ENCODE measurements around the gene RIBC1. TPM values are rescaled to one million over a fixed set of nuclear protein-coding genes. Genes with fewer than 3 reads are reported as not detected.
A peak's percentile ranks its signal among the peaks of the same experiment; 100 is the strongest.

RIBC1 gene
- total RNA-seq: 1.2 to 2.0 TPM (median 1.7 TPM) in 3 replicates

DNA sequence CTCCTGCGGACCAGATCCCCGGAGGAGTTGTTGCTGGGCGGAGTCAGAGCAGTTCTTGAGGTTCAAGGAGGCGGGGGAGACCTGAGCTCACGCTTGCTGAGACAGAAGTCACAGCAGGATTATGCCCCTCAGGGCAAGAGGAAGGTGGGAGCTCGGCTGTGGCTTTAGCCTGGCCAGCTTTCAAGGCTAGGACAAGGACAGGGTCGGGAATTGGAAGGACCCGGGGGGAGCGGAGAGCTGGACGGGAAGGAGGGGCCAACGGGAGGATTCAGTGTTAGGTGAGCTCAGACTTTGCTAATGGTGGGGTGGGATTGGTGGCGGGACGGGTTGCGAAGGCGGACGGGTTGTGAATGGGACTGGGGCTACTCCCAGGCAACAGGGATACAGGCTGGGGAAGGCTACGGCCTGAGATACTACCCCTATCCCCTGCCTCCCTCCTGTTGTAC is at the start of gene RIBC1:
TSS of gene RIBC1 (plus strand) at position 13 of the 446 bp plus-strand sequence. CDS start 3,404 bp downstream, outside the sequence.
- Mint-ChIP-seq H3K4me1 (peaks cover 14% of the 10 kb centered on the region), H3K27me3 (ENCODE audit: low read depth) (no peaks in the 10 kb centered on the region), H3K36me3 (peaks cover 1% of the 10 kb centered on the region), H3K9me3 (peaks cover 13% of the 10 kb centered on the region), H3K27ac (peak within 1 kb of the TSS; percentile 100), H3K4me3 (peak within 1 kb of the TSS; percentile 100)
- TF ChIP-seq, protein P1, sequence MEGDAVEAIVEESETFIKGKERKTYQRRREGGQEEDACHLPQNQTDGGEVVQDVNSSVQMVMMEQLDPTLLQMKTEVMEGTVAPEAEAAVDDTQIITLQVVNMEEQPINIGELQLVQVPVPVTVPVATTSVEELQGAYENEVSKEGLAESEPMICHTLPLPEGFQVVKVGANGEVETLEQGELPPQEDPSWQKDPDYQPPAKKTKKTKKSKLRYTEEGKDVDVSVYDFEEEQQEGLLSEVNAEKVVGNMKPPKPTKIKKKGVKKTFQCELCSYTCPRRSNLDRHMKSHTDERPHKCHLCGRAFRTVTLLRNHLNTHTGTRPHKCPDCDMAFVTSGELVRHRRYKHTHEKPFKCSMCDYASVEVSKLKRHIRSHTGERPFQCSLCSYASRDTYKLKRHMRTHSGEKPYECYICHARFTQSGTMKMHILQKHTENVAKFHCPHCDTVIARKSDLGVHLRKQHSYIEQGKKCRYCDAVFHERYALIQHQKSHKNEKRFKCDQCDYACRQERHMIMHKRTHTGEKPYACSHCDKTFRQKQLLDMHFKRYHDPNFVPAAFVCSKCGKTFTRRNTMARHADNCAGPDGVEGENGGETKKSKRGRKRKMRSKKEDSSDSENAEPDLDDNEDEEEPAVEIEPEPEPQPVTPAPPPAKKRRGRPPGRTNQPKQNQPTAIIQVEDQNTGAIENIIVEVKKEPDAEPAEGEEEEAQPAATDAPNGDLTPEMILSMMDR (IDR thresholded peaks at IDR 0.05; ENCODE audit: unreplicated experiment): no peak
- no peak for DNase-seq (ENCODE audit: low spot score in 2 of 2, unreplicated experiment in 2 of 2)

DNA sequence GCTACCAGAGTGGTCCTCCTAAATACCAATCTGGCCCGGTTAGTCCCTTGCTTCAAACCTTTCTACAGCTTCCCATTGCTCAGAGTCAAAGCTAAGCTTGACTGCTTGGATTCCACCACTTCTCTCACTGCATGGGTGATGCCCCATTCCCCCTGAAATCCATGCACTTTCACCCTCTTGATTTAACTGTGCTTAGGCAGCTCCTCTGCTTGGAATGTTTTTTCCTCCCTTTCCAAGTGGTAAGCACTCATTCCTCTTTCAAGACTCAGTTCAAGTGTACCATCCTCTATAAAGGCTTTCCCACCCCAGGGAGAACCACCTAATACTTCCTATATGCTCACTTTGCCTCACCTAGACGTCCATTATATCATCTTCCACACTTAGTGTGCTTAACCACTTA is 49.4 kb upstream of the RIBC1 start:
- TF ChIP-seq, protein P1 (IDR thresholded peaks at IDR 0.05; ENCODE audit: unreplicated experiment): no peak
- Mint-ChIP-seq H3K27me3 (ENCODE audit: low read depth) (no peaks in the 10 kb centered on the region), H3K36me3 (peaks cover 9% of the 10 kb centered on the region), H3K4me1 (no peaks in the 10 kb centered on the region), H3K27ac (no peak overlapping the region), H3K9me3 (peaks cover 43% of the 10 kb centered on the region), H3K4me3 (no peak overlapping the region)
- no peak for DNase-seq (ENCODE audit: low spot score in 2 of 2, unreplicated experiment in 2 of 2)

DNA sequence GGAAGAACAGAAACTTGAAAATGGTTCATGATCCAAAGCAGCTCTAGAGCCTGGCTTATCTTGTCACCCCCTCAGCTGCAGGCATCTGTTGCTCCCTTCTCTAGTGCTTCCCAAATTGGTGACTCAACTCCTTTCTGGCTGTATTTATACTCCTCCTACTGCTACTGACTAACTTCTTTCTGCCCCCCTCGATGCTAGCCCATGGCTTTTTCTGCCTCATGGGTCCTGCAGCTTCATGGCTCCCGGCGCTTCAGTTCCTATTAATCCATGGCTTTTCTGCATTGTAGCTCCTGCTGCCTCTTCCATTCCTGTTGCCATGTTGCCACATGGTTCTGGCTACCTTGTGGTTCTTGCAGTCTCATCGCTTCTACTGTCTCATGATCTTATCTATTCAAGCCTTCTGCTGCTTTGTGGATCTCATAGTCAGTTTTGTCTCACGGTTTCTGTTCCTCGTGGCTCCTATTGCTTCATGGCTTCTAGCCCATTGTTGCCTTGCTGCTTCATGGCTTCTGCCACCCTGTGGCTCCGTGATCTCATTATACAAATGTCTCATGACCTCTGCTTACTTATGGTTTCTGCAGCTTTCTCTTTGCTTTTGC is 48.4 kb upstream of the RIBC1 start:
- Mint-ChIP-seq H3K4me1 (no peaks in the 10 kb centered on the region), H3K4me3 (no peak overlapping the region), H3K27ac (no peak overlapping the region), H3K9me3 (peaks cover 36% of the 10 kb centered on the region), H3K36me3 (peaks cover 9% of the 10 kb centered on the region), H3K27me3 (ENCODE audit: low read depth) (no peaks in the 10 kb centered on the region)
- TF ChIP-seq, protein P1 (IDR thresholded peaks at IDR 0.05; ENCODE audit: unreplicated experiment): no peak
- DNase-seq (ENCODE audit: low spot score in 2 of 2, unreplicated experiment in 2 of 2): no peak

DNA sequence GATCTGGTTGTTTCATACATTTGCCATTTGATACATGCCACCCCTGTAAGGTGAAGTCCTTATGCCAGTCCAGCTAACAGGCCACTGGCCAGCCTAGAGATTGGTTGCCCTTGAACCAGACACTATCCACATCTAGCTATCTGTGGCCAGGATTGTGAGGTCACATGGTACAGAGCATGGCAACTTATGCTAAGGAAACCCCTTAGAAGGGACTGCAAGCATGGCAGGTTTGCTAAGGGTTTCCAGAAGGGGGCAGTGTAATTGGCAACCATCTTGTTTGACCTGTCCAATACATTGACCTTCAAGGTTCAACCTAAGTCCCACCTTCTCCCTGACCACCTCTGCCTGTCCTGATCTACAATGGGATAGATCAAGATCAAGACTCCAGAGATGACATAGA is 47.8 kb upstream of the RIBC1 start:
- H3K36me3 Mint-ChIP-seq: peaks cover 11% of the 10 kb centered on the region
- no peak overlapping the region for H3K27ac Mint-ChIP-seq
- TF ChIP-seq, protein P1 (IDR thresholded peaks at IDR 0.05; ENCODE audit: unreplicated experiment): no peak
- no peaks in the 10 kb centered on the region for H3K27me3 Mint-ChIP-seq (ENCODE audit: low read depth)
- no peaks in the 10 kb centered on the region for H3K4me1 Mint-ChIP-seq
- DNase-seq (ENCODE audit: low spot score in 2 of 2, unreplicated experiment in 2 of 2): no peak
- peaks cover 34% of the 10 kb centered on the region for H3K9me3 Mint-ChIP-seq
- H3K4me3 Mint-ChIP-seq: no peak overlapping the region

DNA sequence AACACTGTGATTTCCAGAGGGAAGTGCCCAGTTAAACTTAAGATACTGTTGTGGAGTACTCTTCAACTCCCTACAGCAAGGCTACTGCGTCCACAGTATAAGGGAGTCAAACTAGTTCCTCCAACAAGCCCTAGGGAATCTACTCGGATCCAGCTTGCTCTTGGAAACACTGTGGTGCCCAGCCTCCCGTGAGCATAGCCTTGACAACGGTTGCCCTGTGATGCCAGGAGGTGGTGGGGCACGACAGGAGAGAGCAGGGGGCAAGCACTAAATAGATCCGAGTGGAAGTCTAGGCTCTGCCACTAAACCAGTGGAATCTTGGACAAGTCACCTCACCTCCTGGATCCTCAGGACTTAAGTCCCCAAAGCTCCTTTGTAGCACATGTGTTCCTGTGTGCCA is 45.8 kb upstream of the RIBC1 start:
- Mint-ChIP-seq H3K4me3 (no peak overlapping the region), H3K27ac (no peak overlapping the region), H3K36me3 (peaks cover 20% of the 10 kb centered on the region), H3K9me3 (peaks cover 24% of the 10 kb centered on the region), H3K27me3 (ENCODE audit: low read depth) (no peaks in the 10 kb centered on the region), H3K4me1 (no peaks in the 10 kb centered on the region)
- no peak for DNase-seq (ENCODE audit: low spot score in 2 of 2, unreplicated experiment in 2 of 2)
- TF ChIP-seq, protein P1 (IDR thresholded peaks at IDR 0.05; ENCODE audit: unreplicated experiment): no peak
